Caco-2 (cell line): ENCODE measurements around the gene EML5. TPM values are rescaled to one million over a fixed set of nuclear protein-coding genes. Genes with fewer than 3 reads are reported as not detected.

Experiments used
- BruUV-seq: library from RNA; stranded (reverse); fragments of 400-500 nt; replicated peaks from 2 replicates; lab custom pipeline; 2021; lab: Mats Ljungman, UMichigan
- CTCF ChIA-PET: fragments of 300-600 bp; sonication (Branson Sonifier 250); formaldehyde crosslinking; loops from one replicate; lab custom pipeline; 2022; ENCODE audit warnings: antibody characterized with exemption; lab: Charles Lee
- POLR2A ChIA-PET: fragments of 300-600 bp; sonication (Branson Sonifier 250); formaldehyde crosslinking; loops from one replicate; lab custom pipeline; 2022; ENCODE audit warnings: antibody characterized with exemption; lab: Charles Lee
- DNase-seq, 2 experiments: peaks; one replicate each; pipeline versions ENCODE4 v3.0.0 to v3.0.0-alpha.2; 2020 to 2022
- H3K27me3 ChIP-seq: replicated peaks from 2 replicates; pipeline ENCODE4 v1.6.0; 2011; ENCODE audit warnings: low read length; ENCODE audit not compliant: control insufficient read depth, insufficient read depth
- H3K36me3 ChIP-seq: 2 replicates; pipeline ENCODE4 v1.5.1; 2011; ENCODE audit warnings: low read length; ENCODE audit not compliant: control insufficient read depth, insufficient read depth
- H3K4me1 ChIP-seq: fragments of 250-450 bp; sonication (Bioruptor Pico); 2 replicates; pipeline ENCODE4 v1.5.1; 2020; ENCODE audit warnings: mild to moderate bottlenecking
- H3K4me3 ChIP-seq: 2 replicates; pipeline ENCODE4 v1.5.1; 2011; ENCODE audit warnings: low read depth, mild to moderate bottlenecking, control low read depth, low read length
- H3K9me3 ChIP-seq: fragments of 250-450 bp; sonication (Bioruptor Pico); 2 replicates; pipeline ENCODE4 v1.5.1; 2020; ENCODE audit warnings: mild to moderate bottlenecking, moderate library complexity
- H3K27ac Mint-ChIP-seq: one replicate; pipeline ENCODE4 v1.8.0; 2022; ENCODE audit warnings: mixed read lengths; ENCODE audit not compliant: unreplicated experiment
- H3K27me3 Mint-ChIP-seq: one replicate; pipeline ENCODE4 v1.8.0; 2022; ENCODE audit warnings: mixed read lengths; ENCODE audit not compliant: insufficient read depth, unreplicated experiment
- H3K36me3 Mint-ChIP-seq: one replicate; pipeline ENCODE4 v1.8.0; 2022; ENCODE audit warnings: mild to moderate bottlenecking, mixed read lengths; ENCODE audit not compliant: insufficient read depth, unreplicated experiment
- H3K4me1 Mint-ChIP-seq: one replicate; pipeline ENCODE4 v1.8.0; 2022; ENCODE audit warnings: low read depth, mixed read lengths; ENCODE audit not compliant: unreplicated experiment
- H3K4me3 Mint-ChIP-seq: one replicate; pipeline ENCODE4 v1.8.0; 2022; ENCODE audit warnings: mild to moderate bottlenecking, moderate library complexity, mixed read lengths; ENCODE audit not compliant: unreplicated experiment
- H3K9me3 Mint-ChIP-seq: one replicate; pipeline ENCODE4 v1.8.0; 2022; ENCODE audit warnings: mixed read lengths; ENCODE audit not compliant: unreplicated experiment
- CTCF ChIP-seq, 2 experiments: fragments of 200-600 bp in 1 of 2; IDR thresholded peaks; 1 replicate in 1 of 2; 2 replicates in 1 of 2; pipeline versions ENCODE4 v1.5.1 to v1.8.0; 2011 to 2022; ENCODE audit warnings: antibody characterized with exemption in 1 of 2, control low read depth in 1 of 2, inconsistent platforms in 1 of 2, low read depth in 1 of 2, low read length in 1 of 2, mild to moderate bottlenecking in 1 of 2, moderate library complexity in 1 of 2; ENCODE audit not compliant: insufficient read depth in 1 of 2, severe bottlenecking in 1 of 2, unreplicated experiment in 1 of 2
- intact Hi-C: fragments of 100-400 bp; cut with micrococcal nuclease; formaldehyde crosslinking; loops from one replicate; pipeline ENCODE4 v1.10.0; 2022; ENCODE audit not compliant: unreplicated experiment
- total RNA-seq: library from RNA; stranded (reverse); gene quantifications from 2 replicates; pipeline ENCODE4 v1.2.3, GENCODE V29; 2022

The EML5 gene
- total RNA-seq, 1 experiment from 2014 or later, result 0.11 TPM

- no TSS peak for BruUV-seq
- POLR2A ChIA-PET, result no interaction called here
- intact Hi-C loops, result no loop called here
Measured at GRCh38 chr14:88770736-88771135, 22.0 kb downstream of the EML5 start.

GRCh38 chr14:88765130-88765529 is 27.6 kb downstream of the EML5 start:
- CTCF ChIA-PET, result no interaction called here
- Mint-ChIP-seq H3K4me3 (no peak overlapping the region), H3K27me3 (peaks cover 5% of the 10 kb centered on the region), H3K4me1 (no peaks in the 10 kb centered on the region), H3K36me3 (no peaks in the 10 kb centered on the region), H3K27ac (no peak overlapping the region), H3K9me3 (peaks cover 14% of the 10 kb centered on the region)
- Histone ChIP-seq H3K4me3 (no peak overlapping the region), H3K36me3 (no peaks in the 10 kb centered on the region), H3K27me3 (no peaks in the 10 kb centered on the region), H3K9me3 (peaks cover 19% of the 10 kb centered on the region; the same call in 1 of the 2 replicates), H3K4me1 (no peaks in the 10 kb centered on the region)
- BruUV-seq, result no TSS peak
- intact Hi-C loops, result no loop called here
- TF ChIP-seq CTCF (IDR thresholded peaks at IDR 0.05; ENCODE audit: insufficient read depth in 1 of 2, low read depth in 1 of 2, low read length in 1 of 2, severe bottlenecking in 1 of 2, unreplicated experiment in 1 of 2), result no peak
- POLR2A ChIA-PET, result no interaction called here
- no peak for DNase-seq

More at GRCh38 chr14:88770736-88771135, 22.0 kb downstream of the EML5 start:
- Histone ChIP-seq H3K9me3 (peaks cover 5% of the 10 kb centered on the region; the same call in 1 of the 2 replicates), H3K4me1 (no peaks in the 10 kb centered on the region), H3K27me3 (no peaks in the 10 kb centered on the region; the same call in 1 of the 2 replicates), H3K36me3 (no peaks in the 10 kb centered on the region), H3K4me3 (no peak overlapping the region)
- DNase-seq, result no peak
- no peaks in the 10 kb centered on the region for H3K36me3 Mint-ChIP-seq
- H3K4me1 Mint-ChIP-seq, result no peaks in the 10 kb centered on the region
- CTCF ChIA-PET, result no interaction called here
- no peak overlapping the region for H3K27ac Mint-ChIP-seq
- no peak for TF ChIP-seq CTCF (IDR thresholded peaks at IDR 0.05; ENCODE audit: insufficient read depth in 1 of 2, low read depth in 1 of 2, low read length in 1 of 2, severe bottlenecking in 1 of 2, unreplicated experiment in 1 of 2)
- peaks cover 3% of the 10 kb centered on the region for H3K27me3 Mint-ChIP-seq
- H3K9me3 Mint-ChIP-seq, result no peaks in the 10 kb centered on the region
- H3K4me3 Mint-ChIP-seq, result no peak overlapping the region

GRCh38 chr14:88753873-88754272 is 38.9 kb downstream of the EML5 start:
- POLR2A ChIA-PET, result no interaction called here
- Histone ChIP-seq H3K4me1 (no peaks in the 10 kb centered on the region), H3K4me3 (no peak overlapping the region), H3K9me3 (no peaks in the 10 kb centered on the region; the same call in 1 of the 2 replicates), H3K36me3 (no peaks in the 10 kb centered on the region), H3K27me3 (no peaks in the 10 kb centered on the region)
- CTCF ChIA-PET, result no interaction called here
- Mint-ChIP-seq H3K36me3 (no peaks in the 10 kb centered on the region), H3K27ac (no peak overlapping the region), H3K4me3 (no peak overlapping the region), H3K9me3 (no peaks in the 10 kb centered on the region), H3K4me1 (no peaks in the 10 kb centered on the region), H3K27me3 (peaks cover 17% of the 10 kb centered on the region)
- intact Hi-C loops, result no loop called here
- no peak for DNase-seq
- TF ChIP-seq CTCF (IDR thresholded peaks at IDR 0.05; ENCODE audit: insufficient read depth in 1 of 2, low read depth in 1 of 2, low read length in 1 of 2, severe bottlenecking in 1 of 2, unreplicated experiment in 1 of 2), result no peak
- no TSS peak for BruUV-seq
